NB4 (cell line): ENCODE results near the gene CHST8.
A peak's percentile ranks its signal among the peaks of the same experiment; 100 is the strongest.

Experiments used
- DNase-seq: peaks from one replicate; pipeline ENCODE4 v3.0.0; 2010; ENCODE audit warnings: low read depth
- H3K4me3 ChIP-seq: one replicate; pipeline ENCODE4 v1.5.1; 2011; ENCODE audit warnings: mild to moderate bottlenecking, low read depth, low read length, moderate library complexity
- CTCF ChIP-seq: IDR thresholded peaks from one replicate; pipeline ENCODE4 v1.5.1; 2012; ENCODE audit warnings: low read depth, low read length
- MYC ChIP-seq: IDR thresholded peaks from 2 replicates; pipeline ENCODE4 v1.6.1; 2011; ENCODE audit warnings: low read depth, low read length
- POLR2A ChIP-seq: IDR thresholded peaks from 2 replicates; pipeline ENCODE4 v1.6.1; 2011; ENCODE audit warnings: mild to moderate bottlenecking; ENCODE audit not compliant: insufficient read length; ENCODE audit errors: extremely low read depth
- TF ChIP-seq, protein P1 (sequence below): IDR thresholded peaks from 2 replicates; pipeline ENCODE4 v1.6.1; 2011; ENCODE audit warnings: low read depth, low read length

CHST8 gene

DNA sequence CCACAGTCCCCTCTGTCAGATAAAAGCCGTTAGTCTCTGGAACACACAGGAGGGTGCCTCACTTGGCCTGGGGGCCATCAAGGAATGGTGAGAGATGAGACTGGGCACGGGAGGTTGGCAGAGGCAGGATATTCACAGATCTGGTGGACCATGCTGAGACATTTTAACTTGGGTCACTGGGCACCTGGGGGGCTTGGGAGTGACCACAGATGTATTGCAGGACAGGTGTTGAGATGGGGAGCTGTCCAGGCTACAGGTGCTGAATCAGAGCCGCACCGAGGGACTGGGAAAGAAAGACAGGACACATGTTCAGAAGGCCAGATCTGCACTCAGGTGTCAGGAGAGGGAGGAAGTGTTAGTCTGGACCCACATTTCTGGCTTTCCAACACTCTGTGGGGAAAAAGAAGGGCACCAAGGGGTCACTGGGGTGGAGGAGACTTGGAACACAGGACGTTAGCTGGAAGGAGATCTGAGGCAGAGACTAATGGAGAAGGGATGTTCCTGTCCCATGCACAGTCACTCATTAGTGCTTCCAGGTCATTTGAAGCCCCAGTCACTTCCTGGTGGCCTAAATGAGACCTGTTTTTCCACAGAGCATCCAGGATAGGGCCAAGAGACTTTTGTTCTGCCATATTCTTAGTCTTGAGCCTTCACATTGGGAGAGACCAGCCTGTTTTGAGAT, 56.1 kb downstream of the CHST8 start:
- TF ChIP-seq MYC (no peak), POLR2A (no peak), CTCF (no peak)
- TF ChIP-seq, protein P1, sequence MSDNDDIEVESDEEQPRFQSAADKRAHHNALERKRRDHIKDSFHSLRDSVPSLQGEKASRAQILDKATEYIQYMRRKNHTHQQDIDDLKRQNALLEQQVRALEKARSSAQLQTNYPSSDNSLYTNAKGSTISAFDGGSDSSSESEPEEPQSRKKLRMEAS: no peak
- H3K4me3 ChIP-seq: no peak overlapping the region
- no peak for DNase-seq

DNA sequence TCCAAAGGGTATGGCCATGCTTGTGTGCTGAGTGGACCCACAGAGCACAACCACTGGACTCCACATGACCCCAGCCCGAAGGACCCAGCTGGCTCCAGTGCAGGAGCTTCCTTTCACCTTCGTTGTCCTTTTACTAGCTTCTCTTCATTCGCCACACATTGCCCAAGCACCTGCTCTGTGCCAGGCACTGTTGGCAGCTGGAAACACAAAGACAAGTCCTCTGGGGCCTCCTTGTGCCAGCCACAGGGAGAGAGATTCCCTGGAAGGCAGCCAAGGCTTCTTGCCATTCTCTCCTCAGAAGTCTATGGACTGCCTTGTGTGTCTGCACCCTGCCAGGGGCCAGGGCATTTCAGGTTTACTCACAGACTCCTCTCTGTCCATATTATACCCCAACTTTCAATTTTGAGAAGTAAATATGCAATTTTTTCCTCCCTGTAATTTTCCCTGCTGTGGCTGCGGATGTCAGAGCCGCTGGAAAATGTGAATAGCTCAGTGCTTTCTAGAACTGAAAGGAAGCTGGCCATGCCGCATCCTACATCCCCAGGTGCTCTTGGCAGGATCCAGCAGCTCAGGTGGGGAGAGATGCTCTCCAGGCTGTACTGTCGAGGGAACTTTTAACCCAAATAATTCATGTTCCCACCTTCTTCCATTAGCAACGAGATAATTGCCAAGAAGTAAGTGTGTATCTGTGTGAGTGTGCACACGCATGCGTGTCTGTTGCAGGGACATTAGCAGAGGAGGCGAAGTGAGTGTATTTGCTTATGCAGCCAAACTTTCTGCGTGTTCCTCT, 57.2 kb downstream of the CHST8 start:
- no peak overlapping the region for H3K4me3 ChIP-seq
- TF ChIP-seq, protein P1: no peak
- TF ChIP-seq POLR2A (no peak), MYC (no peak), CTCF (no peak)
- DNase-seq: no peak

- DNase-seq: no peak
- H3K4me3 ChIP-seq: no peak overlapping the region
- TF ChIP-seq MYC (no peak), POLR2A (no peak), CTCF (no peak)
- TF ChIP-seq, protein P1: no peak
These were observed 57.9 kb downstream of the CHST8 start for GRCh38 chr19:33679696-33680095.

DNA sequence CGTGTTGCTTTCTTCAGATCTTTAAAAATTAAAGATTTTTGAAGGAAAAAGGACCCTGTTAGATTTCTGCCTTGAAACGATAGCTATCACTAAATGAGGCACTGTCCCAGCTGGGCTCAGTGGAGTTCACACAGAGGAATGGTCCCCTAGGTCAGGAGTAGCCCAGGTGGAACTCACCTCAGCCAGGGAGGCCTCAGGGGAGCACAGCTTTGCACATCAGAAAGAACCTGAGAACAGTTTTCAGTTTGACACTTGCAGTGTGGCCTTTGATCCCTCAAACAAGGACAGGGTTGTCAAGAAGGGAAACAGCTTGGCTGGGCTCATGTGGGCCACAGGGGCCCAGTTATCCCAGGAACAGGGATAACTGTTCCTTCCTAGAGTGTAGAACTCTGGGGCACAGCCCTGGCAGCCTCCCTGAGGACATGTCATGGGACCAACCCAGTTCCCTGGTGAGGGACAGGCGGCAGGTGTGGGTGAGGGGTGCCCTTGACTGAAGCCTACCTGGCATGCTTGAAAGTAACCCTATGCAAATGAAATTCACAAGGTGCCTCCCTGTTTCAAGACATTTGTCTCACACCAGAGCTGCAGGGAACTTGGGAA, 59.4 kb downstream of the CHST8 start:
- TF ChIP-seq MYC (no peak), POLR2A (no peak), CTCF (no peak)
- TF ChIP-seq, protein P1: no peak
- H3K4me3 ChIP-seq: no peak overlapping the region
- DNase-seq: no peak

- TF ChIP-seq CTCF (no peak), MYC (no peak), POLR2A (no peak)
- TF ChIP-seq, protein P1: no peak
- DNase-seq: peak; percentile 36
- no peak overlapping the region for H3K4me3 ChIP-seq
These were observed 62.3 kb downstream of the CHST8 start for GRCh38 chr19:33683881-33684537.
